Natural killer cell treated with Interleukin-12 subunit alpha and Interleukin-12 subunit beta and Interleukin-15 and Interleukin-18, amount 100 ng/mL, for 72 hours (primary cell): ENCODE measurements around the gene CBLB. TPM values are rescaled to one million over a fixed set of nuclear protein-coding genes. Genes with fewer than 3 reads are reported as not detected.
A peak's percentile ranks its signal among the peaks of the same experiment; 100 is the strongest.

Source experiments
- ATAC-seq, 2 donors: fragments of 150-1000 bp; cut with Tn5 transposase in 1 of 2; sonication (Bioruptor Pico), chemical (Tn5 transposase) in 1 of 2; 2 replicates each; pipeline ENCODE4 v1.10.0; 2021
- DNase-seq: peaks from one replicate; pipeline ENCODE4 v3.0.0; 2022; ENCODE audit warnings: low spot score
- H3K27ac Mint-ChIP-seq, 2 donors: 1 replicate in 1 of 2; 2 replicates in 1 of 2; pipeline ENCODE4 v1.8.0; 2022; ENCODE audit warnings: mixed read lengths in 2 of 2, mild to moderate bottlenecking in 1 of 2, moderate library complexity in 1 of 2
- H3K27me3 Mint-ChIP-seq, 2 donors: 1 replicate in 1 of 2; 2 replicates in 1 of 2; pipeline ENCODE4 v1.8.0; 2022; ENCODE audit warnings: mixed read lengths in 2 of 2
- H3K36me3 Mint-ChIP-seq: one replicate; pipeline ENCODE4 v1.8.0; 2022; ENCODE audit warnings: mixed read lengths
- H3K4me1 Mint-ChIP-seq, 2 donors: 1 replicate in 1 of 2; 2 replicates in 1 of 2; pipeline ENCODE4 v1.8.0; 2022; ENCODE audit warnings: low read depth in 2 of 2, mixed read lengths in 2 of 2, mild to moderate bottlenecking in 1 of 2
- H3K4me3 Mint-ChIP-seq: one replicate; pipeline ENCODE4 v1.8.0; 2022; ENCODE audit warnings: mixed read lengths
- H3K9me3 Mint-ChIP-seq: 2 replicates; pipeline ENCODE4 v1.8.0; 2022; ENCODE audit warnings: mixed read lengths
- total RNA-seq, 2 donors: library from RNA; stranded (reverse); gene quantifications; one replicate each; pipeline ENCODE4 v1.2.3, GENCODE V29; 2022

Gene CBLB
- total RNA-seq, 2 donors from 2014 or later: 70.8 to 78.3 TPM

- no peak overlapping the region for H3K27ac Mint-ChIP-seq
- no peak for ATAC-seq
- no peaks in the 10 kb centered on the region for H3K9me3 Mint-ChIP-seq
- H3K27me3 Mint-ChIP-seq: peaks cover 0 to 4% of the 10 kb centered on the region in 2 donors
- no peaks in the 10 kb centered on the region for H3K36me3 Mint-ChIP-seq
- DNase-seq: no peak
- H3K4me1 Mint-ChIP-seq: peaks cover 8 to 9% of the 10 kb centered on the region in 2 donors
- H3K4me3 Mint-ChIP-seq: no peak overlapping the region
Measured at GRCh38 chr3:105888621-105889579, 20.1 kb upstream of the CBLB start.

GRCh38 chr3:105885256-105885655 lies 16.4 kb upstream of the CBLB start:
- no peak for DNase-seq
- no peak overlapping the region for H3K27ac Mint-ChIP-seq
- no peak for ATAC-seq
- peaks cover 0 to 4% of the 10 kb centered on the region in 2 donors for H3K27me3 Mint-ChIP-seq
- no peaks in the 10 kb centered on the region for H3K36me3 Mint-ChIP-seq
- H3K4me3 Mint-ChIP-seq: no peak overlapping the region
- H3K4me1 Mint-ChIP-seq: peaks cover 0 to 11% of the 10 kb centered on the region in 2 donors
- no peaks in the 10 kb centered on the region for H3K9me3 Mint-ChIP-seq

- no peak for ATAC-seq
- Mint-ChIP-seq H3K27ac (peak overlapping the region in 1 of 2 donors; percentile 12), H3K9me3 (no peaks in the 10 kb centered on the region), H3K4me1 (peaks cover 0 to 11% of the 10 kb centered on the region in 2 donors), H3K4me3 (no peak overlapping the region), H3K36me3 (no peaks in the 10 kb centered on the region), H3K27me3 (peaks cover 0 to 4% of the 10 kb centered on the region in 2 donors)
- no peak for DNase-seq
Measured at GRCh38 chr3:105883798-105884377, 15.1 kb upstream of the CBLB start.

GRCh38 chr3:105880681-105881290 lies 12.0 kb upstream of the CBLB start:
- no peak for ATAC-seq
- Mint-ChIP-seq H3K4me1 (peaks cover 26% of the 10 kb centered on the region in 2 donors), H3K9me3 (no peaks in the 10 kb centered on the region), H3K4me3 (no peak overlapping the region), H3K36me3 (no peaks in the 10 kb centered on the region), H3K27ac (no peak overlapping the region), H3K27me3 (no peaks in the 10 kb centered on the region)
- no peak for DNase-seq

GRCh38 chr3:105878061-105878460 lies 9.2 kb upstream of the CBLB start:
- peak overlapping the region; percentile 87 to 97 for H3K27ac Mint-ChIP-seq
- H3K9me3 Mint-ChIP-seq: no peaks in the 10 kb centered on the region
- no peaks in the 10 kb centered on the region for H3K36me3 Mint-ChIP-seq
- no peak for ATAC-seq
- H3K4me1 Mint-ChIP-seq: peaks cover 23 to 28% of the 10 kb centered on the region in 2 donors
- H3K4me3 Mint-ChIP-seq: peak overlapping the region; percentile 51
- H3K27me3 Mint-ChIP-seq: no peaks in the 10 kb centered on the region
- DNase-seq: no peak

GRCh38 chr3:105877336-105877910 lies 8.6 kb upstream of the CBLB start:
- H3K27ac Mint-ChIP-seq: peak overlapping the region; percentile 87 to 97
- no peaks in the 10 kb centered on the region for H3K9me3 Mint-ChIP-seq
- DNase-seq (no peak), ATAC-seq (peak in 1 of 2 donors; percentile 11)
- H3K4me3 Mint-ChIP-seq: peak overlapping the region; percentile 82
- no peaks in the 10 kb centered on the region for H3K36me3 Mint-ChIP-seq
- no peaks in the 10 kb centered on the region for H3K27me3 Mint-ChIP-seq
- H3K4me1 Mint-ChIP-seq: peaks cover 21 to 28% of the 10 kb centered on the region in 2 donors

- Mint-ChIP-seq H3K27me3 (no peaks in the 10 kb centered on the region), H3K36me3 (no peaks in the 10 kb centered on the region), H3K4me1 (peaks cover 21 to 28% of the 10 kb centered on the region in 2 donors), H3K27ac (peak overlapping the region; percentile 87 to 97), H3K4me3 (peak overlapping the region; percentile 82), H3K9me3 (no peaks in the 10 kb centered on the region)
- ATAC-seq (peak; percentile 50 to 75), DNase-seq (no peak)
Measured at GRCh38 chr3:105876780-105877327, 8.0 kb upstream of the CBLB start.

- Mint-ChIP-seq H3K27me3 (no peaks in the 10 kb centered on the region), H3K4me3 (peak overlapping the region; percentile 92), H3K4me1 (peaks cover 22 to 40% of the 10 kb centered on the region in 2 donors), H3K36me3 (peaks cover 12% of the 10 kb centered on the region), H3K27ac (peak overlapping the region; percentile 87 to 96), H3K9me3 (no peaks in the 10 kb centered on the region)
- ATAC-seq (no peak), DNase-seq (no peak)
Measured at GRCh38 chr3:105869861-105870755, 1.3 kb upstream of the CBLB start.

- peaks cover 12% of the 10 kb centered on the region for H3K36me3 Mint-ChIP-seq
- H3K4me1 Mint-ChIP-seq: peaks cover 26 to 47% of the 10 kb centered on the region in 2 donors
- DNase-seq (no peak), ATAC-seq (no peak)
- H3K27me3 Mint-ChIP-seq: no peaks in the 10 kb centered on the region
- H3K27ac Mint-ChIP-seq: peak overlapping the region; percentile 87 to 96
- H3K9me3 Mint-ChIP-seq: no peaks in the 10 kb centered on the region
- H3K4me3 Mint-ChIP-seq: peak overlapping the region; percentile 92
Measured at GRCh38 chr3:105869531-105869833, 670 bp upstream of the CBLB start.

GRCh38 chr3:105868431-105868741 lies 426 bp downstream of the CBLB start:
- Mint-ChIP-seq H3K4me1 (peaks cover 31 to 54% of the 10 kb centered on the region in 2 donors), H3K36me3 (peaks cover 12% of the 10 kb centered on the region), H3K4me3 (peak overlapping the region; percentile 92), H3K27ac (peak overlapping the region; percentile 87 to 96), H3K27me3 (no peaks in the 10 kb centered on the region), H3K9me3 (no peaks in the 10 kb centered on the region)
- DNase-seq (peak; percentile 70), ATAC-seq (peak; percentile 26 to 45)

- H3K4me1 Mint-ChIP-seq: peaks cover 31 to 54% of the 10 kb centered on the region in 2 donors
- peak overlapping the region; percentile 87 to 96 for H3K27ac Mint-ChIP-seq
- no peaks in the 10 kb centered on the region for H3K9me3 Mint-ChIP-seq
- ATAC-seq (no peak), DNase-seq (no peak)
- H3K36me3 Mint-ChIP-seq: peaks cover 12% of the 10 kb centered on the region
- no peaks in the 10 kb centered on the region for H3K27me3 Mint-ChIP-seq
- peak overlapping the region; percentile 92 for H3K4me3 Mint-ChIP-seq
Measured at GRCh38 chr3:105867712-105868430, 941 bp downstream of the CBLB start.
